Osteocyte (in vitro differentiated cells): ENCODE measurements around the gene FBN3. TPM values are rescaled to one million over a fixed set of nuclear protein-coding genes. Genes with fewer than 3 reads are reported as not detected.

Source experiments
- DNase-seq: peaks from one replicate; pipeline ENCODE4 v3.0.0; 2021; ENCODE audit warnings: mixed read lengths; ENCODE audit not compliant: unreplicated experiment; ENCODE audit errors: extremely low spot score
- H3K27ac Mint-ChIP-seq: one replicate; pipeline ENCODE4 v1.8.0; 2021; ENCODE audit warnings: mild to moderate bottlenecking, mixed read lengths; ENCODE audit not compliant: unreplicated experiment
- H3K27me3 Mint-ChIP-seq: one replicate; pipeline ENCODE4 v1.8.0; 2021; ENCODE audit warnings: mixed read lengths; ENCODE audit not compliant: unreplicated experiment
- H3K36me3 Mint-ChIP-seq: one replicate; pipeline ENCODE4 v1.8.0; 2021; ENCODE audit warnings: mixed read lengths; ENCODE audit not compliant: unreplicated experiment
- H3K4me1 Mint-ChIP-seq: one replicate; pipeline ENCODE4 v1.8.0; 2021; ENCODE audit warnings: mixed read lengths; ENCODE audit not compliant: unreplicated experiment
- H3K4me3 Mint-ChIP-seq: one replicate; pipeline ENCODE4 v1.8.0; 2021; ENCODE audit warnings: mild to moderate bottlenecking, moderate library complexity, mixed read lengths; ENCODE audit not compliant: unreplicated experiment
- H3K9me3 Mint-ChIP-seq: one replicate; pipeline ENCODE4 v1.8.0; 2021; ENCODE audit warnings: mixed read lengths; ENCODE audit not compliant: unreplicated experiment
- total RNA-seq: library from RNA; stranded (reverse); gene quantifications from 2 replicates; pipeline ENCODE4 v1.2.1, GENCODE V29; 2021
- TF ChIP-seq, protein P1 (sequence below): fragments of 200-600 bp; sonication (generic); IDR thresholded peaks from 2 replicates; pipeline ENCODE4 v1.5.0; 2021; ENCODE audit warnings: antibody characterized with exemption, mild to moderate bottlenecking, moderate library complexity

The FBN3 gene
- total RNA-seq, 1 donor from 2014 or later, result 0.19 TPM

DNA sequence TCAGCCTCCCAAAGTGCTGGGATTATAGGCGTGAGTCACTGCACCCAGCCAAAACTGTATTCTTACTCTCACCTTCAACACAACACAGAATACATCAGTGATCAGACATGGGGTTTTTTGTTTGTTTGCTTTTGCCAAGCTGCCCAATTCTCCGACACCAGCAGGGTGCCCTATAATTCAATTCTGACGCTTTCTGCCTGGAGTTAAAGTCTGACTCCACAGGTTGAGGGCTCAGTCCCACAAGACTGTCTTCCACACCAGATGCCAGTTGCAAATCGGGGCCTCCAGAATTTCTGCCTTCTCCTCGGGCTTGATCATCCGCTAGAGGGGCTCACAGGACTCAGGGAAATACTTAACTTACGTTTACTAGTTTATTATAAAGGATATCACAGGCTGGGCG is 22.1 kb downstream of the FBN3 start:
- H3K27me3 Mint-ChIP-seq, result peaks cover 5% of the 10 kb centered on the region
- H3K36me3 Mint-ChIP-seq, result no peaks in the 10 kb centered on the region
- no peaks in the 10 kb centered on the region for H3K4me1 Mint-ChIP-seq
- no peak overlapping the region for H3K27ac Mint-ChIP-seq
- H3K9me3 Mint-ChIP-seq, result no peaks in the 10 kb centered on the region
- no peak for DNase-seq
- TF ChIP-seq, protein P1, sequence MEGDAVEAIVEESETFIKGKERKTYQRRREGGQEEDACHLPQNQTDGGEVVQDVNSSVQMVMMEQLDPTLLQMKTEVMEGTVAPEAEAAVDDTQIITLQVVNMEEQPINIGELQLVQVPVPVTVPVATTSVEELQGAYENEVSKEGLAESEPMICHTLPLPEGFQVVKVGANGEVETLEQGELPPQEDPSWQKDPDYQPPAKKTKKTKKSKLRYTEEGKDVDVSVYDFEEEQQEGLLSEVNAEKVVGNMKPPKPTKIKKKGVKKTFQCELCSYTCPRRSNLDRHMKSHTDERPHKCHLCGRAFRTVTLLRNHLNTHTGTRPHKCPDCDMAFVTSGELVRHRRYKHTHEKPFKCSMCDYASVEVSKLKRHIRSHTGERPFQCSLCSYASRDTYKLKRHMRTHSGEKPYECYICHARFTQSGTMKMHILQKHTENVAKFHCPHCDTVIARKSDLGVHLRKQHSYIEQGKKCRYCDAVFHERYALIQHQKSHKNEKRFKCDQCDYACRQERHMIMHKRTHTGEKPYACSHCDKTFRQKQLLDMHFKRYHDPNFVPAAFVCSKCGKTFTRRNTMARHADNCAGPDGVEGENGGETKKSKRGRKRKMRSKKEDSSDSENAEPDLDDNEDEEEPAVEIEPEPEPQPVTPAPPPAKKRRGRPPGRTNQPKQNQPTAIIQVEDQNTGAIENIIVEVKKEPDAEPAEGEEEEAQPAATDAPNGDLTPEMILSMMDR, result no peak
- H3K4me3 Mint-ChIP-seq, result no peak overlapping the region

DNA sequence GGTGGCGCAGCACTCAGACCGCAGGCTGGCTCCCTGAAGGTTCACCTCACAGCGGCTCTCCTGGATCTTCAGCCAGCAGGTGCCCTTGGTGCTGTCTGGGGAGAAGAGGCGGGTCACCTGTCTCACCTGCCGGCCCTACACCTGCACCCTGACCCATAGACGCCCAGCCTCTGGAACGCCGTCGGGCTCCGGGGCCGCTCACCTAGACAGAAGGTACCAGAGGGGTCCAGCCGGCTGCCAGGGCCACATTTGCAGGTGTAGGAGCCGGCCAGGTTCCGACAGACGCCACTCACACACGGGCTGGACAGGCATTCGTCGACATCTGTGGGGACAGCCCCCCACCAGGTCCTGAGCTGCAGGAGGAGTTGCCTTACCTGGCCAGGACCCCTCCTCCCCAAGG is 22.9 kb downstream of the FBN3 start:
- Mint-ChIP-seq H3K9me3 (no peaks in the 10 kb centered on the region), H3K27me3 (peaks cover 5% of the 10 kb centered on the region), H3K27ac (no peak overlapping the region), H3K36me3 (no peaks in the 10 kb centered on the region), H3K4me3 (no peak overlapping the region), H3K4me1 (no peaks in the 10 kb centered on the region)
- TF ChIP-seq, protein P1, result no peak
- DNase-seq, result no peak

DNA sequence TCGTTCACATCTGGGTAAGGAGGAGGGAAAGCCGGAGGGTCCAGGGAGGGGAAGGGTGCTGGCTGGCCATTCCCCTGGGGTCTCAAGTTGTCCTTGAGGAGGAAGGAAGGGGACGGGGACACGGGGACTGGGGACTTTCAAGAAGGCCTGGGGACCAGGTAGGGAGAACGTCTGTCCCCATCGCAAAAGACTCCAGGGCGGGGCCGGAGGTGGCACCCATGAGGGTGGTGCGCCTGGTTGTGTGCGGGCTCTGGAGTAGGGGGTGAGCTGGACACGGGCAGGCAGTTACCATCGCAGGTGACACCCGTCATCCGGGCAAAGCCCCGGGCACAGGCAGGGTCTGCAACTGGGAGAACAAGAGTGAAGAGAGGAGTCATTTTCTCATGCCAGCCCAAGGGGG is 23.4 kb downstream of the FBN3 start:
- H3K4me1 Mint-ChIP-seq, result no peaks in the 10 kb centered on the region
- H3K4me3 Mint-ChIP-seq, result no peak overlapping the region
- TF ChIP-seq, protein P1, result no peak
- no peak for DNase-seq
- H3K27me3 Mint-ChIP-seq, result peaks cover 5% of the 10 kb centered on the region
- H3K36me3 Mint-ChIP-seq, result no peaks in the 10 kb centered on the region
- no peak overlapping the region for H3K27ac Mint-ChIP-seq
- no peaks in the 10 kb centered on the region for H3K9me3 Mint-ChIP-seq

DNA sequence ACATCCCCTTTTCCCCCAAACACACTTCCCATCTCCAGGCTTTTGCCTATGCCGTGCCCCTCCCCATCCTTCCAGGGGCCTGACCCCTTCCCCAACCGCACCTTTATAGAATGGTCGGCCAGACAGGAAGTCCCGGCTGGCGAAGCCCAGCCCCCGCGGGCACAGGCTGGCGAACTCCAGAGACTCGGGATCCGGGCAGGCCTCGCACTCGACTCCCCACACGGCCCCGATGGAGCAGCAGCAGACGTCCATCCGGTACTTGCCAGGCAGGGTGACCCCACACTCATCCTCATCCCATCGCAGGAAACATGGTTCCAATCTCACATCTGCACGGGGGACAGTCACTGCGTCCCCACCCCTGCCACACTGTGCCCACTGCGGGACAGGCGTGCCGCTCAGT is 25.7 kb downstream of the FBN3 start:
- TF ChIP-seq, protein P1, result no peak
- H3K9me3 Mint-ChIP-seq, result no peaks in the 10 kb centered on the region
- H3K27me3 Mint-ChIP-seq, result peaks cover 5% of the 10 kb centered on the region
- no peaks in the 10 kb centered on the region for H3K4me1 Mint-ChIP-seq
- no peak overlapping the region for H3K27ac Mint-ChIP-seq
- no peak for DNase-seq
- no peak overlapping the region for H3K4me3 Mint-ChIP-seq
- H3K36me3 Mint-ChIP-seq, result no peaks in the 10 kb centered on the region

DNA sequence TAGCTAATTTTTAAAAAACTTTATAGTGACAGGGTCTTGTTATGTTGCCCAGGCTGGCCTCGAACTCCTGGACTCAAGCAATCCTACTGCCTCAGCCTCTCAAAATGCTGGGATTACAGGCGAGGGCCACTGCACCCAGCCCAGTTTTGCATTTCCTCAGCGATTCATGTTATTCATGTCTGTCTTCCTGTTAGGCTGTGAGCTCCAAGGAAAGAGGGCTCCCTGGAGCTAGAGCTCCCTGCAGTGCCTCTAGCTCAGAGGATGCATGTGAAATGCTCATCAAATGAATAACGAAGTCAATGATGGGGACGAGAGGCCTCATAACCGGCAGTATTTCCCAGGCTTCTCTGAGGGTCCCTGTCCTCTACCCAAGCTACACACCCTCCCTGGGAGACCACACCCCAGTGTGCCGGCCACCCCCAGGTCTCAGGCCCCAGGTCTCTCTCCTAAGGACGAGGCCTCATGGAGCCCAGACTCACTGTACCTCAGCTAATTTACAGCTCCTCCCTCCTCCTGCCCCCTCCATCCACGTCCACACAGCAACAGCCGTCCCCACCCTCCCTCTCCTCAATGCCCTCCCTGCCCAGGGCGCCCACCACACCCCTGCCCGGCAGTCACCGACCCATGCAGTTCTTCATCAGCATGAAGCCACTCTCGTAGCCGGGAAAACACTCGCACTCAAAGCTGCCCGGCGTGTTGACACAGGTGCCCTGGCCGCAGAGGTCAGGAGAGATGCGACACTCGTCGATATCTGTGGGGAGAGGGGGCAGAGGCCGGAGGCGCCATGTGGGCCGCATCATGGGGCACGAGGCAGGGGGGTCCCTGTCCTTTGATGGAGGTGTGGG is 28.5 kb downstream of the FBN3 start:
- peaks cover 9% of the 10 kb centered on the region for H3K27me3 Mint-ChIP-seq
- TF ChIP-seq, protein P1, result no peak
- H3K4me1 Mint-ChIP-seq, result no peaks in the 10 kb centered on the region
- no peaks in the 10 kb centered on the region for H3K9me3 Mint-ChIP-seq
- no peak for DNase-seq
- no peaks in the 10 kb centered on the region for H3K36me3 Mint-ChIP-seq
- no peak overlapping the region for H3K4me3 Mint-ChIP-seq
- no peak overlapping the region for H3K27ac Mint-ChIP-seq
